BLaER1 treated with 17β-estradiol and CSF1 and Interleukin-3, amounts not matched to agents 10 nM and 100 nM (cell line): ENCODE results near the gene HLA-C.

ENCODE experiments used
- H3K27ac ChIP-seq, 11 experiments: shearing (Covaris generic); formaldehyde crosslinking; 2 replicates each; pipeline ENCODE4 v1.8.1; 2022
- H3K27me3 ChIP-seq, 11 experiments: shearing (Covaris generic); formaldehyde crosslinking; 2 replicates each; pipeline ENCODE4 v1.8.1; 2022
- H3K36me3 ChIP-seq, 11 experiments: shearing (Covaris generic); formaldehyde crosslinking; 2 replicates each; pipeline ENCODE4 v1.8.1; 2022
- H3K4me1 ChIP-seq, 10 experiments: shearing (Covaris generic); formaldehyde crosslinking; 2 replicates each; pipeline ENCODE4 v1.8.1; 2022
- H3K4me2 ChIP-seq, 11 experiments: shearing (Covaris generic); formaldehyde crosslinking; 2 replicates each; pipeline ENCODE4 v1.8.1; 2022
- H3K4me3 ChIP-seq, 10 experiments: shearing (Covaris generic); formaldehyde crosslinking; 2 replicates each; pipeline ENCODE4 v1.8.1; 2022
- H3K9ac ChIP-seq, 11 experiments: shearing (Covaris generic); formaldehyde crosslinking; 2 replicates each; pipeline ENCODE4 v1.8.1; 2022
- H3K9me3 ChIP-seq, 11 experiments: shearing (Covaris generic); formaldehyde crosslinking; replicated peaks in 1 of 11; 2 replicates each; pipeline ENCODE4 v1.8.1; 2022
- H4K20me1 ChIP-seq, 11 experiments: shearing (Covaris generic); formaldehyde crosslinking; 2 replicates each; pipeline ENCODE4 v1.8.1; 2022
- Cebpa-rat ChIP-seq, 11 experiments: shearing (Covaris generic); IDR thresholded peaks; 2 replicates each; pipeline ENCODE4 v1.8.1; 2022

HLA-C gene

GRCh38 chr6:31271641-31272357 lies at the start of gene HLA-C:
Gene HLA-C (minus strand): TSS chr6:31272092. CDS start chr6:31272071, 21 bp downstream.
- Histone ChIP-seq H3K36me3 (peaks cover 10 to 21% (median 13%) of the 10 kb centered on the region in 11 experiments; a peak in 16 of 22 replicates), H3K27me3 (no peaks in the 10 kb centered on the region), H3K4me3 (peak within 1 kb of the TSS; percentile 56 to 75 (median 66)), H4K20me1 (peaks cover 0 to 24% (median 12%) of the 10 kb centered on the region in 11 experiments; a peak in 13 of 22 replicates), H3K9ac (peak within 1 kb of the TSS; percentile 84 to 90 (median 87)), H3K4me2 (peak within 1 kb of the TSS; percentile 78 to 92 (median 84)), H3K4me1 (peaks cover 7 to 21% (median 15%) of the 10 kb centered on the region in 10 experiments), H3K27ac (peak within 1 kb of the TSS; percentile 83 to 92 (median 86)), H3K9me3 (no peaks in the 10 kb centered on the region)
- TF ChIP-seq Cebpa-rat (IDR thresholded peaks at IDR 0.05), result no peak

- no peak for TF ChIP-seq Cebpa-rat (IDR thresholded peaks at IDR 0.05)
- Histone ChIP-seq H3K9ac (no peak overlapping the region), H3K4me1 (no peaks in the 10 kb centered on the region), H3K9me3 (no peaks in the 10 kb centered on the region; a peak in 1 of 22 replicates), H4K20me1 (no peaks in the 10 kb centered on the region), H3K36me3 (no peaks in the 10 kb centered on the region), H3K27me3 (no peaks in the 10 kb centered on the region), H3K4me2 (no peak overlapping the region), H3K27ac (no peak overlapping the region), H3K4me3 (no peak overlapping the region)
Observed at GRCh38 chr6:31321005-31321707, 49.3 kb upstream of the HLA-C start.

DNA sequence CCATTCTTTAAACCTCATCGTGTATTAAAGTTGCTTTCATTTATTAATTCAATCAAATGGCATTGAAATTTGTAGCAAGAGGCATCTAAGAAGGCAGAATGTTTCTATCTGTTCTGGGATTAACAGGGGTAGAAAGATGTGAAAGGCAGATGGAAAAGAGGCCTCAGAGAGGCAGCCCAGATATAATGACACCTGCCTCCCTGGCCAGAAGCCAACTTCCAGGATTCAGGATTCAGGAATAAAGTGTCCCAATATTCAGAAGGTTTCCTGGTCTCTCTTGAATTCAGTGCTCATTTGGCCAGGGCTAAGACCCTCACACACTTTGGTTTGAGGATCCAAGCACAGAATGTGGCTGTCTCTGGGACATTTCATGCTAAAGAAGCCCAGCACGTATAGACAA lies 45.1 kb upstream of the HLA-C start:
- Histone ChIP-seq H3K36me3 (no peaks in the 10 kb centered on the region), H3K9ac (no peak overlapping the region), H4K20me1 (no peaks in the 10 kb centered on the region), H3K27me3 (no peaks in the 10 kb centered on the region), H3K9me3 (no peaks in the 10 kb centered on the region), H3K4me1 (no peaks in the 10 kb centered on the region), H3K4me2 (no peak overlapping the region), H3K4me3 (no peak overlapping the region), H3K27ac (no peak overlapping the region)
- TF ChIP-seq Cebpa-rat (IDR thresholded peaks at IDR 0.05), result no peak

GRCh38 chr6:31309641-31310040 lies 37.7 kb upstream of the HLA-C start:
- no peak for TF ChIP-seq Cebpa-rat (IDR thresholded peaks at IDR 0.05)
- H3K4me3 ChIP-seq, result no peak overlapping the region

DNA sequence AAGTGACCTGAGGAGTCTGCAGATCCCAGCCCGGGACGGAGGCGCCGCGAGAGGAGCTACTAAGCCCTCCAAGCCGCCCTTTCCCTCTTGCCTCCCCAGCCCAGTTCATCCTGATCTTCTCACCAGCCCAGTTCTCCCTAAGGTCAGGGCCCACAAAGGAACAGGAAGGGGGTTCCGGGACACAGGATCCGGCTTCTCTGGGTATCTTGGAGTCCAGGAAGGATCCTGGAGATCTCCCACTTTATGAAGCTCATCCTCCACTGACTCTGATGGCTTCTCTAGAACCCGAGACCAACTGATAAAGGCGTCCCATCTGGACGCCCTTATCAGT lies 36.9 kb upstream of the HLA-C start:
- H3K9ac ChIP-seq, result no peak overlapping the region
- H4K20me1 ChIP-seq, result no peaks in the 10 kb centered on the region
- H3K9me3 ChIP-seq, result peaks cover 14 to 19% (median 17%) of the 10 kb centered on the region in 11 experiments; a peak in 21 of 22 replicates
- H3K4me3 ChIP-seq, result no peak overlapping the region
- H3K27ac ChIP-seq, result no peak overlapping the region
- H3K4me2 ChIP-seq, result no peak overlapping the region
- no peaks in the 10 kb centered on the region for H3K4me1 ChIP-seq
- no peak for TF ChIP-seq Cebpa-rat (IDR thresholded peaks at IDR 0.05)
- H3K36me3 ChIP-seq, result no peaks in the 10 kb centered on the region
- peaks cover 18 to 25% (median 21%) of the 10 kb centered on the region in 11 experiments for H3K27me3 ChIP-seq

More at GRCh38 chr6:31309641-31310040, 37.7 kb upstream of the HLA-C start:
- Histone ChIP-seq H4K20me1 (no peaks in the 10 kb centered on the region), H3K9me3 (peaks cover 14 to 19% (median 17%) of the 10 kb centered on the region in 11 experiments; a peak in 21 of 22 replicates), H3K9ac (no peak overlapping the region), H3K4me1 (no peaks in the 10 kb centered on the region), H3K27me3 (peaks cover 18 to 25% (median 21%) of the 10 kb centered on the region in 11 experiments), H3K36me3 (no peaks in the 10 kb centered on the region), H3K4me2 (no peak overlapping the region), H3K27ac (no peak overlapping the region)

GRCh38 chr6:31308050-31308844 lies 36.4 kb upstream of the HLA-C start:
- H3K4me2 ChIP-seq, result no peak overlapping the region

DNA sequence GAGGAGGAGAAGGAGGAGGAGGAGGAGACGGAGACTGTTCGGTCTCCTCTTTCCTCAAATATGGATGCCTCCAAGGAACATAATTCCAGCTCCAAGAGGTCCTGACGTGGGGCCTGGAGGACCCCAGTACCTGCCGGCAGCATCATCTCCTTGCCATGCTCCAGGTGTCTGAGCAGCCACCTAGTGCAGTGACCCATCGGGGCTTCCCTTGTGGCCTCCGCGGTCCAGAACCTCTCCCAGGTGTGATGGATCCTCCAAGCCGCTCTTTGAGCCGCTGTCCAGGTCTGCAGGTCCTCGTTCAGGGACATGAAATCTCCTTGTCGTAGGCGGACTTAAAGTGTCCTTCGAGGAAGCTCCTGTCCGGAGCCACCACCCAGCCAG lies 35.8 kb upstream of the HLA-C start:
- Histone ChIP-seq H3K36me3 (no peaks in the 10 kb centered on the region), H4K20me1 (no peaks in the 10 kb centered on the region), H3K4me3 (no peak overlapping the region), H3K27me3 (peaks cover 18 to 25% (median 21%) of the 10 kb centered on the region in 11 experiments), H3K4me1 (no peaks in the 10 kb centered on the region), H3K27ac (no peak overlapping the region), H3K9me3 (peaks cover 14 to 19% (median 17%) of the 10 kb centered on the region in 11 experiments; a peak in 21 of 22 replicates), H3K4me2 (no peak overlapping the region), H3K9ac (no peak overlapping the region)
- no peak for TF ChIP-seq Cebpa-rat (IDR thresholded peaks at IDR 0.05)

More at GRCh38 chr6:31308050-31308844, 36.4 kb upstream of the HLA-C start:
- no peaks in the 10 kb centered on the region for H3K36me3 ChIP-seq
- no peak overlapping the region for H3K4me3 ChIP-seq
- no peaks in the 10 kb centered on the region for H3K4me1 ChIP-seq
- H4K20me1 ChIP-seq, result no peaks in the 10 kb centered on the region
- H3K9ac ChIP-seq, result no peak overlapping the region
- no peak for TF ChIP-seq Cebpa-rat (IDR thresholded peaks at IDR 0.05)
- H3K9me3 ChIP-seq, result peaks cover 14 to 19% (median 17%) of the 10 kb centered on the region in 11 experiments; a peak in 21 of 22 replicates
- H3K27me3 ChIP-seq, result peaks cover 18 to 25% (median 21%) of the 10 kb centered on the region in 11 experiments
- no peak overlapping the region for H3K27ac ChIP-seq

- Histone ChIP-seq H3K36me3 (no peaks in the 10 kb centered on the region), H3K9ac (no peak overlapping the region), H3K4me1 (no peaks in the 10 kb centered on the region), H3K27me3 (peaks cover 18 to 25% (median 21%) of the 10 kb centered on the region in 11 experiments), H3K4me2 (no peak overlapping the region), H3K27ac (no peak overlapping the region), H4K20me1 (no peaks in the 10 kb centered on the region), H3K4me3 (no peak overlapping the region), H3K9me3 (peaks cover 14 to 19% (median 17%) of the 10 kb centered on the region in 11 experiments; a peak in 21 of 22 replicates)
- no peak for TF ChIP-seq Cebpa-rat (IDR thresholded peaks at IDR 0.05)
Observed at GRCh38 chr6:31305703-31306219, 33.9 kb upstream of the HLA-C start.

- Histone ChIP-seq H3K27ac (no peak overlapping the region), H3K4me1 (no peaks in the 10 kb centered on the region), H3K9me3 (peaks cover 14 to 19% (median 17%) of the 10 kb centered on the region in 11 experiments; a peak in 21 of 22 replicates), H3K9ac (no peak overlapping the region), H3K36me3 (no peaks in the 10 kb centered on the region), H3K4me3 (no peak overlapping the region), H3K4me2 (no peak overlapping the region), H3K27me3 (peaks cover 18 to 22% (median 21%) of the 10 kb centered on the region in 11 experiments), H4K20me1 (no peaks in the 10 kb centered on the region)
- no peak for TF ChIP-seq Cebpa-rat (IDR thresholded peaks at IDR 0.05)
Observed at GRCh38 chr6:31304683-31305082, 32.8 kb upstream of the HLA-C start.
